ENCODE measurements around the gene ADGRF1. TPM values are rescaled to one million over a fixed set of nuclear protein-coding genes. Genes with fewer than 3 reads are reported as not detected.

Gene ADGRF1
- total RNA-seq, 2 experiments from 2014 or later, result not detected

DNA sequence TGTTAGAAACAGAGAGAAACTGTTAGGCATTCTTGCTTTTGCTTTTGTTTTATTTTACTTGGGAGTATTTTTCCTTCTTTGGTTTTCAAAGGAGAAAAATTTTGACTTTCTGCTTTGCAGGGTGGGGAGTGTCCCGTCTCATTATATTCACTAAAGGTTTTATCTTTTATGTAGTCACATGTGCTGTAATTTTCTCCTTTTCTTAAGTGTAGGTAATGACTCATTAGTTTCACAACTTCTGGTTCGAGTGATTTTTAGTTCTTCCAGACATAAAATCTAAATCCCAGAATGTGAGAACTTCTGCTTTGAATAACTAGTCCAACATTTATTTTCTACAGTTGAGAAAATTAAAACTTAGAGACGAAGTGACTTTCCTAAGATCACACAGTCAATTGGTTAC is 37.7 kb downstream of the ADGRF1 start:
- H3K4me1 ChIP-seq (ENCODE audit: insufficient read depth, low read length), result no peaks in the 10 kb centered on the region
- H3K36me3 Mint-ChIP-seq (ENCODE audit: low read depth), result no peaks in the 10 kb centered on the region
- no peaks in the 10 kb centered on the region for H3K4me1 Mint-ChIP-seq (ENCODE audit: low read depth)
- no peak overlapping the region for H3K4me3 ChIP-seq (ENCODE audit: low read length)
- ATAC-seq (ENCODE audit: poor library complexity), result no peak
- intact Hi-C loops (cut with DNase I, micrococcal nuclease), result no loop called here
- peaks cover 0 to 3% of the 10 kb centered on the region in 2 experiments for H3K9me3 ChIP-seq (ENCODE audit: control insufficient read depth in 1 of 2, insufficient read depth in 1 of 2, low read length in 2 of 2)
- H3K4me3 Mint-ChIP-seq, result no peak overlapping the region
- H3K9me3 Mint-ChIP-seq, result no peaks in the 10 kb centered on the region
- TF ChIP-seq CTCF (IDR thresholded peaks at IDR 0.05), result no peak
- H3K27me3 ChIP-seq (ENCODE audit: control insufficient read depth in 1 of 2, insufficient read depth in 2 of 2, low read length in 2 of 2), result no peaks in the 10 kb centered on the region
- no peak overlapping the region for H3K27ac Mint-ChIP-seq
- POLR2A ChIA-PET, result no interaction called here
- CTCF ChIA-PET, result no interaction called here
- no peak for DNase-seq
- H3K27me3 Mint-ChIP-seq, result peaks cover 7% of the 10 kb centered on the region
- no peak overlapping the region for H3K27ac ChIP-seq (ENCODE audit: low read depth in 1 of 2, low read length in 2 of 2)
- no peaks in the 10 kb centered on the region for H3K36me3 ChIP-seq (ENCODE audit: insufficient read depth, low read length)

GRCh38 chr6:47000842-47001241 is 41.3 kb downstream of the ADGRF1 start:
- H3K9me3 ChIP-seq (ENCODE audit: control insufficient read depth in 1 of 2, insufficient read depth in 1 of 2, low read length in 2 of 2), result peaks cover 0 to 3% of the 10 kb centered on the region in 2 experiments
- no peaks in the 10 kb centered on the region for H3K36me3 Mint-ChIP-seq (ENCODE audit: low read depth)
- H3K27me3 ChIP-seq (ENCODE audit: control insufficient read depth in 1 of 2, insufficient read depth in 2 of 2, low read length in 2 of 2), result no peaks in the 10 kb centered on the region
- no peak overlapping the region for H3K4me3 Mint-ChIP-seq
- no peak for ATAC-seq (ENCODE audit: poor library complexity)
- no peak for TF ChIP-seq CTCF (IDR thresholded peaks at IDR 0.05)
- H3K27me3 Mint-ChIP-seq, result peaks cover 7% of the 10 kb centered on the region
- POLR2A ChIA-PET, result no interaction called here
- no peaks in the 10 kb centered on the region for H3K4me1 ChIP-seq (ENCODE audit: insufficient read depth, low read length)
- no peaks in the 10 kb centered on the region for H3K4me1 Mint-ChIP-seq (ENCODE audit: low read depth)
- H3K36me3 ChIP-seq (ENCODE audit: insufficient read depth, low read length), result no peaks in the 10 kb centered on the region
- H3K4me3 ChIP-seq (ENCODE audit: low read length), result no peak overlapping the region
- intact Hi-C loops (cut with DNase I, micrococcal nuclease), result no loop called here
- no peak for DNase-seq
- CTCF ChIA-PET, result no interaction called here
- H3K27ac ChIP-seq (ENCODE audit: low read depth in 1 of 2, low read length in 2 of 2), result no peak overlapping the region
- H3K27ac Mint-ChIP-seq, result no peak overlapping the region
- H3K9me3 Mint-ChIP-seq, result no peaks in the 10 kb centered on the region

- no peak for TF ChIP-seq CTCF (IDR thresholded peaks at IDR 0.05)
- H3K27ac Mint-ChIP-seq, result no peak overlapping the region
Measured at GRCh38 chr6:46998436-46999017, 43.6 kb downstream of the ADGRF1 start.

More at GRCh38 chr6:46998436-46999017, 43.6 kb downstream of the ADGRF1 start:
- Mint-ChIP-seq H3K36me3 (ENCODE audit: low read depth) (no peaks in the 10 kb centered on the region), H3K4me1 (ENCODE audit: low read depth) (no peaks in the 10 kb centered on the region), H3K4me3 (no peak overlapping the region), H3K9me3 (no peaks in the 10 kb centered on the region), H3K27me3 (peaks cover 7% of the 10 kb centered on the region)
- no peaks in the 10 kb centered on the region for H3K27me3 ChIP-seq (ENCODE audit: control insufficient read depth in 1 of 2, insufficient read depth in 2 of 2, low read length in 2 of 2)
- no peaks in the 10 kb centered on the region for H3K4me1 ChIP-seq (ENCODE audit: insufficient read depth, low read length)
- POLR2A ChIA-PET, result no interaction called here
- H3K9me3 ChIP-seq (ENCODE audit: control insufficient read depth in 1 of 2, insufficient read depth in 1 of 2, low read length in 2 of 2), result peaks cover 0 to 3% of the 10 kb centered on the region in 2 experiments
- no peaks in the 10 kb centered on the region for H3K36me3 ChIP-seq (ENCODE audit: insufficient read depth, low read length)
- CTCF ChIA-PET, result no interaction called here
- ATAC-seq (ENCODE audit: poor library complexity), result no peak
- H3K27ac ChIP-seq (ENCODE audit: low read depth in 1 of 2, low read length in 2 of 2), result no peak overlapping the region
- no peak overlapping the region for H3K4me3 ChIP-seq (ENCODE audit: low read length)
- intact Hi-C loops (cut with DNase I, micrococcal nuclease), result no loop called here
- DNase-seq, result no peak

Data from CD4-positive, alpha-beta T cell (primary cell).